Measurements from ENCODE around the gene B4GALNT4. TPM values are rescaled to one million over a fixed set of nuclear protein-coding genes. Genes with fewer than 3 reads are reported as not detected.
"Not testable (repeated sequence)": the region's sequence is repeated elsewhere in the genome, so short reads cannot be mapped to it uniquely, and the experiment has no call there.

The B4GALNT4 gene
- total and polyA plus RNA-seq, 2 of the 8 experiments (the other 6 are each of a cell fraction or from before 2014, with no cell fraction given): 40.9 to 76.3 TPM

DNA sequence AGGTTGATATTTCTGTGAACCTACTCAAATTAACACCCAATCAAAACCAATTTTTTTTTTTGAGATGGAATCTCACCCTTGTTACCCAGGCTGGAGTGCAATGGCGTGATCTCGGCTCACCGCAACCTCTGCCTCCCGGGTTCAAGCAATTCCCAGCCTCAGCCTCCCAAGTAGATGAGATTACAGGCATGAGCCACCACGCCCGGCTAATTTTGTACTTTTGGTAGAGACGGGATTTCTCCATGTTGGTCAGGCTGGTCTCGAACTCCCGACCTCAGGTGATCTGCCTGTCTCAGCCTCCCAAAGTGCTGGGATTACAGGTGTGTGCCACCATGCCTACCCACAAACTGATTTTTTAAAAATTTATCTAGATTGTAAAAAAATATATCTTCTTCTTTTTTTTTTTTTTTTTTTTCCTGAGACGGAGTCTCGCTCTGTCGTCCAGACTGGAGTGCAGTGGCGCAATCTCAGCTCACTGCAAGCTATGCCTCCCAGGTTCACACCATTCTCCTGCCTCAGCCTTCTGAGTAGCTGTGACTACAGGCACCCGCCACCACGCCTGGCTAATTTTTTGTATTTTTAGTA lies 40.7 kb upstream of the B4GALNT4 start:
- not testable (repeated sequence) for H3K14ac ChIP-seq (ENCODE audit: insufficient read length); H3K56ac ChIP-seq (replicated peaks; ENCODE audit: insufficient read length, low read depth, low read length); H3K9ac ChIP-seq (replicated peaks in 1 of 4; ENCODE audit: extremely low read depth in 1 of 4, low read depth in 3 of 4, low read length in 3 of 4); H3K4me2 ChIP-seq (ENCODE audit: insufficient read depth in 1 of 2, low read depth in 2 of 2, low read length in 2 of 2); H4K5ac ChIP-seq (ENCODE audit: insufficient read length, low read depth, low read length); H4K20me1 ChIP-seq (replicated peaks in 1 of 2; ENCODE audit: control insufficient read depth in 1 of 2, insufficient read depth in 2 of 2, low read length in 2 of 2); H2BK20ac ChIP-seq (ENCODE audit: low read length); H4K8ac ChIP-seq (ENCODE audit: extremely low read depth, insufficient read depth, low read length); H2BK15ac ChIP-seq (ENCODE audit: low read length); H4K91ac ChIP-seq (replicated peaks; ENCODE audit: insufficient read length, low read length); H3K23ac ChIP-seq (ENCODE audit: insufficient read length); H3K18ac ChIP-seq (ENCODE audit: extremely low read depth, low read length); H3K36me3 ChIP-seq (ENCODE audit: control insufficient read depth in 2 of 4, insufficient read depth in 4 of 4, low read length in 3 of 4); H2BK120ac ChIP-seq (replicated peaks; ENCODE audit: low read depth, low read length); H2AFZ ChIP-seq (ENCODE audit: low read length); H3K4me3 ChIP-seq (ENCODE audit: extremely low read depth in 1 of 4, insufficient read depth in 2 of 4, low read depth in 3 of 4, low read length in 4 of 4); DNase-seq (ENCODE audit: low read depth in 1 of 2, low spot score in 2 of 2); H2BK5ac ChIP-seq (ENCODE audit: low read depth, low read length); H3K23me2 ChIP-seq (ENCODE audit: low read depth, low read length); H3K4ac ChIP-seq (replicated peaks; ENCODE audit: insufficient read length, low read depth, low read length); FAIRE-seq; H2BK12ac ChIP-seq (ENCODE audit: low read depth, low read length); H3K27me3 ChIP-seq (replicated peaks in 1 of 4; ENCODE audit: control insufficient read depth in 3 of 4, extremely low read depth in 1 of 4, insufficient read depth in 3 of 4, low read length in 3 of 4); H3K27ac ChIP-seq (ENCODE audit: low read depth, low read length); H2AK5ac ChIP-seq (ENCODE audit: low read depth, low read length); H3K79me1 ChIP-seq (ENCODE audit: low read depth, low read length); H3K79me2 ChIP-seq (ENCODE audit: control insufficient read depth in 1 of 2, insufficient read depth in 2 of 2, low read length in 2 of 2)
- H3K4me1 ChIP-seq (replicated peaks in 1 of 4; ENCODE audit: control insufficient read depth in 3 of 4, insufficient read depth in 4 of 4, low read length in 3 of 4): peaks cover 0 to 15% (median 3%) of the 10 kb centered on the region in 4 experiments; a peak in 5 of 7 replicates
- H3K9me3 ChIP-seq (ENCODE audit: insufficient read depth in 2 of 2, low read depth in 1 of 2, low read length in 1 of 2): peaks cover 10 to 11% of the 10 kb centered on the region in 2 experiments; a peak in 3 of 4 replicates
- WGBS, 2 experiments (ENCODE audit: extremely low coverage in 1 of 2, insufficient coverage in 1 of 2, insufficient read length in 1 of 2, insufficient replicate concordance in 2 of 2, low coverage in 1 of 2, low lambda C conversion rate in 2 of 2, missing lambda C conversion rate in 1 of 2): 93% methylated on average over 15 of the region's 15 CpGs; no CpG with 5 or more reads in 1 of the 2 experiments
- ChIA-PET CTCF (ENCODE audit: partially characterized antibody) (interaction anchor here (1.0 to 3.1 kb wide), 9 partner anchors 9 to 122 kb away, joined by 3 to 12 read pairs (median 5); partner anchors contain the start of gene BET1L), POLR2A (ENCODE audit: partially characterized antibody) (interaction anchor here (1.8 to 2.6 kb wide), 3 partner anchors 11 to 26 kb away, joined by 8 to 11 read pairs (median 8); no protein-coding TSS in a partner anchor)

Data from H1 (cell line).